ENCODE measurements around the gene SPATA3.

Gene SPATA3

DNA sequence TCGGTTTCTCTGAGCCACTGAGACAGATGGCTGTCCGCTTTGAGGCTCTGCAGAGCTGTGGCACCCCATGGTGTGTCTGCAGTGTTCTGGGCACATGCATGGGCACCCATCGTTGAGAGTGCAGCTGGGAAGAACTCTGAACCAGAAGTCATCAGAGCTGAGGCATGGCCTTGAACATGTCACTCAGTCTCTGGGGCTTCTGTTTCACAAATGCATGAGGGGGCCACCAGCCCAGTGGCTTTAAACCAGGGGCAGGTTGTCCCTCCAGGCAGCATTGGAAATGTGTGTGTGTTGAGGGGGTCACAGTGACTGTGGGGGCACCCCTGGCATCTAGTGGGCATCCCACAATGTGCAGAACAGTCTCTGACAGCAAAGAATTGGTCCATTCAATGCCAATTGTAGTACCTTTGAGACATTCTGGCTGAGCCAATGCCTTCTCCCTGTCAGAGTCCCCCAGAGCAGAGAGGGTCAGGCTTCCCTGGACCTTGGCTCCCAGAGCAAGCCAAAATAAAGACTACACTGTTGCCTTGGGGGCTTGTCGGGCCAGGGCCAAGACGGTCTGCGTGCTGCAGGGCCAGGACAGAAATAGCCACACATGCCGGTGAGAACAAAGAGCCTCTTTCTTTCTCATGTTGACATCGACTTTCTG, 51.5 kb downstream of the SPATA3 start:
- no peak for DNase-seq (ENCODE audit: extremely low read depth in 1 of 2, low read depth in 1 of 2)

DNA sequence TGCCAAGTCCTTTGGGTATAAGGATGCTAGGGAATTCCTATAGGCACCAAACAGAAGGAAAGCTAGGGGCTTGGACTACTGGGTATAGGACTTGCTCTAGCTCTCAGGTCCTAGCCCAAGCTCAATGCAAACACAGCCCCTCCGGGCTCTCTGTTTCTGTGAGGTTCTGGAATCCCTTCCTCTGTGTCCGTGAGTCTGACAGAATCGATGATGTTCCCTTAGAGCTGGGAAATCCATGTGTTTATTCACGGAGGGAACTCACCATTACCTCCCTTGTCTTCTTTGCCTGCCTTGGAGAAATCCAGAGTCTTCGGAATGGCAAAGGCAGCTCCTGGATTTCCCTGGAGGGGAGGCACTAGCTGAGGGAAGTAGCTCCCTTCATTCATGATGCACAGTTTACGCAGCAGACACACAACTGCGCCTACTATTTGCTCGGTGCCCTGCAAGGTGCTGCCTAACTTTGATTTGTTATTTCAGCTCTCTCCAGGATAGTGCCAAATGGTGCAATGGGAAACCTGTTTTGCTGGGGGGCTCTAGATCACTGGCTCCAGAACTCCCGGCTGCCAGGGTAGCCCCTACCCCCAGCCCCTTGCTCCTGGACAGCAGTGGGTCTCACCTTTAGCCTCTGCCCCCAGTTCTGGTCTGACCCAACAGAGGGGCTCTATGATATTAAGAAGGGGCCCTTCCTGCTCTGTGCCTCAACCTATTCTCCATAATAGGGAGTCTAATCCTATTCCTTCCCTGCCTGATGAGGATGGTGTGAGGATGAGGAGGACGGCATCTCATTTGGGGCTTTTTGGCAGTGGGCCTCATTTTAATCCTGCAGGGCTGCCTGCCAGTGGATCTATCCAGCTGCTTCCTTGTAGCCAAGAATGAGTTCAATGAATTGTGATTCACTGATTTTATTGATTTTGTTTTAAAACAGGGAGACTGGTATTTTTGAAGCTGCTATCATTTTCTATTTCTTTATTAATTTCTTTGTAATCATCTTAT, 52.3 kb downstream of the SPATA3 start:
- no peak for DNase-seq (ENCODE audit: extremely low read depth in 1 of 2, low read depth in 1 of 2)

DNA sequence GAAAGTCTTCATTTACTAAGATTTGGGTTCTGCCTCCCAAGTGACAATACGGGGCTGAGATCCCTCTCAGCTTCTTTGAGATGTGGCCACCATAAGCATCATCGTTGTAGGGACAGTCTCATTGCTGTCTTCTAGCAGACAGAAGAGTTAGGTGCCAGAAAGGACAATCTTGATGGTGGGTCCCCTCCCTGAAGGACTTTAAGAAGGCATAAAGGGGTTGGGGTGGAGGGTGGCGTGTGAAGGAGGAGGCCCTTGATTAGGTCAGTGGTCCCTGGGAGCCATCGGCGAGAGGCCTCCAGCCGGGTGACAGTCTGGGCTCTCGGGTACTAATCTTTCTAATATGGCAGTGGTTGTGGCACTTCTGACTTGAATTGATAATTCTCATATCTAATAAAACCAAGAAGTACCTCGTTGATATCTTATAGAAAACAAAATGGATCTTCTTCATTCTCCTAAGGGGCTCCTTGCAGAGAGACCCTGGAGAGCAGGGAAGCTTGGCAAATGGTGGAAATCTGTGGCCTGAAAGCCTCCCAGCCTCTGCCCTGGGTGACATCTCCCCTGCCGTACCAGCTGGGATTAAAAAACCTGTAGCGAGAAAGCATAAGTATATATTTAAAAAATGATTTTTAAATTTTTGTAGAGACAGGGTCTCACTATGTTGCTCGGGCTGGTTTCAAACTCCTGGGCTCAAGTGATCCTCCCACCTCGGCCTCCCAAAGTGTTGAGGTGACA, 53.5 kb downstream of the SPATA3 start:
- DNase-seq (ENCODE audit: extremely low read depth in 1 of 2, low read depth in 1 of 2), result no peak

GRCh38 chr2:231050018-231050901, 54.3 kb downstream of the SPATA3 start:
- no peak for DNase-seq (ENCODE audit: extremely low read depth in 1 of 2, low read depth in 1 of 2)

- no peak for DNase-seq (ENCODE audit: extremely low read depth in 1 of 2, low read depth in 1 of 2)
Observed at GRCh38 chr2:231051116-231051515, 55.2 kb downstream of the SPATA3 start.

DNA sequence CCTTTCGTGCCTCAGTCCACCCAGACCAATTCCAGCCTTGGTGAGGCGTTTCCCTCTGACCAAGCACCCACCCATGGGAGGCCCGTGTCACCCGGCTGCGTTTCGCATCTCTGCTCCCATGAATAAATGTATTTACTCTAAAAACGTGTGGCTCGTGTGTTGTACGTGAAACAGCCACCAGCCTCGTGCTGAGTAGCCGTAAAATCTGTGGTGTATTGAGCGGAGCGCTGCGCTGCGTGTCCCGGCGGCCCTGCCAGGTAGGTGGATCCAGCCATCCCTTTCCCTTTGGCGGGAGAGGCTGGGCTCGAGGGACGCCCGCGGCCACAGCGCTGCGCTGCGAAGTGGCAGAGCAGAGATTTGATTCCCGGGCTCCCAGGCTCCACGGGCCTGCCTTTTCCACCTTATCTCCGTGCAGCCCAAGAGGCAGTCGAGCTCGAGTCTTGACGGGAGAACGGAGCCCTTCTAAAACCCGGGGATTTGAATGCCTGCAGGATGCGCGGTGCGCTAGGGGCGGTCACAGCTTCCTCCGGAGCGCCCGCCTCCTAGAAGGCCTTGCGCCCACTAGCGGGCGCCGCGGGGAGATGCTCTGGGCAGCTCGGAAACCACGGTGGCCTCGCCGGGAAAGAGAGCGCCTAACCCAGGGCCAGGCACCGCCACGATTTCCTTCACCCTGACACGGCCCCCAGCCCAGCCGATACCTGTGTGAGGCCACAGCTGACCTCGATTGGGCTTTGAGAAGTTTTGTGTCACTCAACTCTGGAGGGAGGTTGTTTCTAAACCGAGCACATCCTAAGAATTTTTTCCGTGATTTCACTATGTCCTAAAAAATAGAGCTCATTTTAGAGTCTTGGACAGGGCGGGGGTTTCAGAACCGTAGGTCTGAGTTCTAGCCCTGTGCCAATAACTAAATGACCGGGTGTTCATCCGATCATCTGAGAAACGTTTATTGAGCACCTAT, 56.9 kb downstream of the SPATA3 start:
- peak; percentile 53 to 72 for DNase-seq (ENCODE audit: extremely low read depth in 1 of 2, low read depth in 1 of 2)

DNA sequence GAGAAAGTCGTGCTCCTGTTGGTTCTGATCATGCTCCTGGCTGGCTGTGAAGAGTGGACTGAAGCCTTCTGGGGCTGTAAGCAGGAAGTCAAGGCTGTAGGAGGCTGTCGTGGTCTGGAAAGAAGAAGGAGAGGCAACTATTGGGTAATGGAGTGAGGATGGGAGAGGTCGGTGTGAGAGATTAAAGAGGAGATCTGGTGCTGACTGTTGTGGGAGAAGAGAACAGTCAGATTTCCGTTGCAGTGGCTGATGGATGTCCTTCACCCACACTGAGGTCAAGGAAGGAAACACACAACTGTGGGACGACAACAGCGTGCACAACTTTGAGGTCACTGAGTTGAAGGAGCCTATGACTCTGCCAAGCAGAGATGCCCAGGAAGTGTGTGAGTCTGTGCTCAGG, 57.9 kb downstream of the SPATA3 start:
- no peak for DNase-seq (ENCODE audit: extremely low read depth in 1 of 2, low read depth in 1 of 2)

GRCh38 chr2:231056453-231057416, 60.8 kb downstream of the SPATA3 start, which contains the start of gene PSMD1:
Gene PSMD1 (plus strand): TSS chr2:231056867. CDS start chr2:231057026, 159 bp downstream.
- DNase-seq (ENCODE audit: extremely low read depth in 1 of 2, low read depth in 1 of 2), result peak; percentile 82 to 84

DNA sequence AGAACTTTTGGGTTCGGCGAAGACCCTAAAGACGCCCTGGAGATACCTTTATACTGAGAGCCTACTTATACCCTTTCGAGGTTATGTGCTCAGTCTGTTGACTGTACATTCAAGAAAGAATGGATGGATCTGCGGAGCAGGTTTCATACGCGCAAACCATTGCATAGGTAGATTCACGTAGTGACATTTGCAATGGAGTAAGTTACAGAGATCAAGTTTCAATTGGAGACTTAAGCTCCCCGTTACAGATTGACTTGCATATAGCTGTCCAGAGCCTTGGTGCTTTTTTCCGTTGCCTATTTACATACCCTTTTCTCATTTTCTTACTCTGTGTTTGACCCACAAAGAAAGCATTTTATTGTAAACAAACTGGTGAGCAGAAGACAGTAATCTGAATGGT, 61.7 kb downstream of the SPATA3 start:
- no peak for DNase-seq (ENCODE audit: extremely low read depth in 1 of 2, low read depth in 1 of 2)
